Measurements from ENCODE around the gene DOCK2.
"Not testable (repeated sequence)": the region's sequence is repeated elsewhere in the genome, so short reads cannot be mapped to it uniquely, and the experiment has no call there.

Gene DOCK2

GRCh38 chr5:169805937-169806700 is 169.0 kb downstream of the DOCK2 start:
- H3K9me2 ChIP-seq (replicated peaks; ENCODE audit: control insufficient read depth, low read length), result no peaks in the 10 kb centered on the region
- no peaks in the 10 kb centered on the region for H3K27me3 ChIP-seq (ENCODE audit: control insufficient read depth, low read length)
- H3K36me3 ChIP-seq (ENCODE audit: control insufficient read depth, low read length), result peaks cover 64% of the 10 kb centered on the region
- H3K4me2 ChIP-seq (ENCODE audit: low read length), result no peak overlapping the region
- H4K20me1 ChIP-seq (ENCODE audit: control insufficient read depth, insufficient read depth, low read depth, low read length), result no peaks in the 10 kb centered on the region
- TF ChIP-seq CTCF (IDR thresholded peaks at IDR 0.05; ENCODE audit: low read depth, low read length, poor library complexity, severe bottlenecking), result no peak
- no peak for TF ChIP-seq EZH2phosphoT487 (IDR thresholded peaks at IDR 0.05; ENCODE audit: borderline replicate concordance, low read length)
- H3K4me3 ChIP-seq (ENCODE audit: low read length), result no peak overlapping the region
- no peak overlapping the region for H3K27ac ChIP-seq (ENCODE audit: low read depth, low read length)
- no peaks in the 10 kb centered on the region; the same call in 1 of the 2 replicates for H3K79me2 ChIP-seq (ENCODE audit: control insufficient read depth, low read length)
- H3K4me1 ChIP-seq (ENCODE audit: control insufficient read depth, low read length), result no peaks in the 10 kb centered on the region
- no peaks in the 10 kb centered on the region for H3K9me3 ChIP-seq (ENCODE audit: control insufficient read depth, insufficient read depth, low read length)
- H3F3A ChIP-seq (ENCODE audit: control insufficient read depth, insufficient read depth), result no peaks in the 10 kb centered on the region

- Histone ChIP-seq H3K4me2 (ENCODE audit: low read length) (no peak overlapping the region), H3K4me3 (ENCODE audit: low read length) (no peak overlapping the region), H3K36me3 (ENCODE audit: control insufficient read depth, low read length) (peaks cover 57% of the 10 kb centered on the region)
These were observed 171.1 kb downstream of the DOCK2 start for GRCh38 chr5:169808118-169808581.

GRCh38 chr5:169808880-169809279 is 171.8 kb downstream of the DOCK2 start:
- peaks cover 58% of the 10 kb centered on the region for H3K36me3 ChIP-seq (ENCODE audit: control insufficient read depth, low read length)
- not testable (repeated sequence) for H4K20me1 ChIP-seq (ENCODE audit: control insufficient read depth, insufficient read depth, low read depth, low read length); H3K27ac ChIP-seq (ENCODE audit: low read depth, low read length); H3K9me2 ChIP-seq (replicated peaks; ENCODE audit: control insufficient read depth, low read length); H3K4me3 ChIP-seq (ENCODE audit: low read length); H3F3A ChIP-seq (ENCODE audit: control insufficient read depth, insufficient read depth); H3K9me3 ChIP-seq (ENCODE audit: control insufficient read depth, insufficient read depth, low read length); H3K4me1 ChIP-seq (ENCODE audit: control insufficient read depth, low read length); H3K79me2 ChIP-seq (ENCODE audit: control insufficient read depth, low read length); H3K4me2 ChIP-seq (ENCODE audit: low read length); H3K27me3 ChIP-seq (ENCODE audit: control insufficient read depth, low read length)

More at GRCh38 chr5:169808118-169808581, 171.1 kb downstream of the DOCK2 start:
- no peaks in the 10 kb centered on the region for H3K4me1 ChIP-seq (ENCODE audit: control insufficient read depth, low read length)
- H3K27me3 ChIP-seq (ENCODE audit: control insufficient read depth, low read length), result no peaks in the 10 kb centered on the region
- H3K9me3 ChIP-seq (ENCODE audit: control insufficient read depth, insufficient read depth, low read length), result no peaks in the 10 kb centered on the region
- H3K79me2 ChIP-seq (ENCODE audit: control insufficient read depth, low read length), result no peaks in the 10 kb centered on the region; the same call in 1 of the 2 replicates
- H4K20me1 ChIP-seq (ENCODE audit: control insufficient read depth, insufficient read depth, low read depth, low read length), result no peaks in the 10 kb centered on the region
- H3K27ac ChIP-seq (ENCODE audit: low read depth, low read length), result no peak overlapping the region
- H3K9me2 ChIP-seq (replicated peaks; ENCODE audit: control insufficient read depth, low read length), result no peaks in the 10 kb centered on the region
- no peaks in the 10 kb centered on the region for H3F3A ChIP-seq (ENCODE audit: control insufficient read depth, insufficient read depth)
- TF ChIP-seq EZH2phosphoT487 (IDR thresholded peaks at IDR 0.05; ENCODE audit: borderline replicate concordance, low read length), result no peak
- TF ChIP-seq CTCF (IDR thresholded peaks at IDR 0.05; ENCODE audit: low read depth, low read length, poor library complexity, severe bottlenecking), result no peak

GRCh38 chr5:169809281-169809680 is 172.2 kb downstream of the DOCK2 start:
- Histone ChIP-seq H3K9me2 (replicated peaks; ENCODE audit: control insufficient read depth, low read length) (no peaks in the 10 kb centered on the region), H3K4me3 (ENCODE audit: low read length) (no peak overlapping the region), H3K79me2 (ENCODE audit: control insufficient read depth, low read length) (no peaks in the 10 kb centered on the region; the same call in 1 of the 2 replicates), H3K9me3 (ENCODE audit: control insufficient read depth, insufficient read depth, low read length) (no peaks in the 10 kb centered on the region), H3K36me3 (ENCODE audit: control insufficient read depth, low read length) (peaks cover 58% of the 10 kb centered on the region), H3K4me2 (ENCODE audit: low read length) (no peak overlapping the region), H4K20me1 (ENCODE audit: control insufficient read depth, insufficient read depth, low read depth, low read length) (no peaks in the 10 kb centered on the region), H3K27ac (ENCODE audit: low read depth, low read length) (no peak overlapping the region), H3K27me3 (ENCODE audit: control insufficient read depth, low read length) (no peaks in the 10 kb centered on the region), H3F3A (ENCODE audit: control insufficient read depth, insufficient read depth) (no peaks in the 10 kb centered on the region), H3K4me1 (ENCODE audit: control insufficient read depth, low read length) (no peaks in the 10 kb centered on the region)
- TF ChIP-seq EZH2phosphoT487 (IDR thresholded peaks at IDR 0.05; ENCODE audit: borderline replicate concordance, low read length) (no peak), CTCF (IDR thresholded peaks at IDR 0.05; ENCODE audit: low read depth, low read length, poor library complexity, severe bottlenecking) (no peak)

Measured in DOHH2 (cell line).